HG03342 (cell line): ENCODE measurements around the gene TREX2.

Experiments used
- ATAC-seq: cut with Tn5 transposase; IDR thresholded peaks from one replicate; pipeline ENCODE4 v1.9.1; 2021; ENCODE audit warnings: mild to moderate bottlenecking, moderate library complexity; ENCODE audit not compliant: unreplicated experiment

TREX2 gene

DNA sequence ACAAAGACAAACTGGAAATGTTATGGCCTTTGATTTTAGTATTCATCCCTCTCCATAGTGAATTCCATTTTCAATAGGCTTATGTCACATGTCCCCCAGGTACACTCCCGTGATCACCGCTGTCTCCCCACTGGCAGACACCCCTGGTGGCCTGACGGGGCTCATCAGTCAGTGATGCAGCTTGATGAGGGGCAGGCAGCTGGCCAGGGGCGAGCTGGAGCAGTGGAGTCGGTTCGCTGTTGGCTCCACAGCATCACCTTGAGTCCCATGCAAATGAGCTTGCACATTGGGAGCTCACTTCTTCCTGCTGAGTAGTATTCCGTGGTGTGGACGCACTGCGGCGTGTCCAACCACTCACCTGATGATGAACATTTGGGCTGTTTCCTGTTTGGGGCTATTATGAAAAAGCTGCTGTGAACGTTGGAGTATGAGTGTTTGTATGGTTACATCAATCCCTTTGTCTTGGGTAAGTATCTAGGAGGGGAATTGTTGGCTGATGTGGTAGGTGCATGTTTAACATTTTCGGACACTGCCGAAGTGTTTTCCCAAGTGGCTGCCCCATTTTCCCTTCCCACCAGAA, 5.2 kb downstream of the TREX2 start:
- ATAC-seq = no peak

- ATAC-seq = no peak
These were observed 5.9 kb downstream of the TREX2 start for GRCh38 chrX:153439977-153440376.

DNA sequence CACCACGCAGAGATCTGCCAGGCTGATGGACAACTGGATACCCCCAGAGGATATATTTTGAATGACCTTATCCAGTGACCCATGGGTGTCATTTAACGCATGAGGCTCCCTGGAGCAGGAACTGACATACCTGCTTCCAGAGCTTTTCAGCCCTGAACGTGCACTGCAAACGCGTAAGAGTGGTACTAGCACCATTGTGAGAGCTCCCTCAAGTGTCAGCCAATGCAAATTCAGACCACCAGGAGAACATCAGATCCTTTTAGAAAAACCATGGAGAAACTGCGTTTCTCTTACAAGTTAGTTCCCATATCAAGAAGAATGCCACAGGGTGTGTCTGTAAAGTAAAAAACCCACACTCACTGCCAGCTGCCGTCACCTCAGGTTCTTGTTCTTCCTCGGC, 7.3 kb downstream of the TREX2 start:
- ATAC-seq = no peak

GRCh38 chrX:153435845-153436244, 10.0 kb downstream of the TREX2 start:
- no peak for ATAC-seq

- ATAC-seq = no peak
These were observed 11.1 kb downstream of the TREX2 start for GRCh38 chrX:153434801-153435200.

GRCh38 chrX:153433781-153434285, 12.0 kb downstream of the TREX2 start:
- ATAC-seq = no peak

DNA sequence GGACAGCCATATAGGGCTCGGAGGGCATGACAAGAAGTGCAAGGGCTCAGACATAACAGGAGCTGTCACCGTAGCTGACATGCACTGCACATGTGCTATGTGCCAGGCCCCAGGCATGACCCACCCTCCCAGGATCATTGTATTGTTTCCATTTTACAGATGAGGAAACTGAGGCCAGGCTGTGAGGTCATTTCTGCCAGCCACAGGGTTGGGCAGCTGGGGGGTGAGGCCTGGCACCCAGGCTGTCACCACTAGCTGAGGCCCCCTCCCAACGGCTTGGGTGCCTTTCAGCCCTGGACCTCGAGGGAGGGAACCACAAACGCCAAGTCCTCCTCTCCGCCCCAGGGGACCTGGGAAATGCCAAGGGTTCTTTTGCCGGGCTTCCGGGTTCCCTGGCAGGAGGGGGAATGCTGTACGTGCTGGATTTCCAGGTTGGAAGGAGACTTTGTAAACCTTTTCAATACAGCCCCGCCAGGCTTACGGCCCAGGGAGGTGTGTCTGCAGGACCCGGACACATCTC, 12.6 kb downstream of the TREX2 start:
- no peak for ATAC-seq

GRCh38 chrX:153430796-153431195, 15.1 kb downstream of the TREX2 start:
- no peak for ATAC-seq

- no peak for ATAC-seq
These were observed 19.7 kb downstream of the TREX2 start for GRCh38 chrX:153426204-153426603.

GRCh38 chrX:153423652-153424051, 22.2 kb downstream of the TREX2 start:
- ATAC-seq = no peak

DNA sequence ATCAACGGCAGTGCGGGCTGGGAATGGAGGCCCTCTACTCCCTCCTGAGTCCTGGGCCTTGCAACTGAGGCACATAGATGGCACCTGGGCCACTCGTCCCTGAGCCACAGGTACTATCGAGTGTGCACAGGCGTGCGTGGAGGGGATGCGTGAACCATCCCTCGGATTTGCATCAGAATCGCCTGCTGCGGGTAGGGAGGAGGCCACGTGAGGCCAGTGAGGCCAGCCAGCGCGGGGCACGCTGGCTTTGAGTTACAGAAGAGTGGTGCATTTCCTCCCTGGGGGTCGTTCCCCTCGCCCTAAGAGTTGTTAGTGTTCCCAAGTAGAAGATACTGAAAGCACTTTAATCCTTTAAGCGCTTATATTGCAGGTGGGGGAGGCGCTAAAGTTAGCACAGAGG, 24.0 kb downstream of the TREX2 start:
- ATAC-seq = no peak

GRCh38 chrX:153420851-153421599, 24.8 kb downstream of the TREX2 start:
- no peak for ATAC-seq

DNA sequence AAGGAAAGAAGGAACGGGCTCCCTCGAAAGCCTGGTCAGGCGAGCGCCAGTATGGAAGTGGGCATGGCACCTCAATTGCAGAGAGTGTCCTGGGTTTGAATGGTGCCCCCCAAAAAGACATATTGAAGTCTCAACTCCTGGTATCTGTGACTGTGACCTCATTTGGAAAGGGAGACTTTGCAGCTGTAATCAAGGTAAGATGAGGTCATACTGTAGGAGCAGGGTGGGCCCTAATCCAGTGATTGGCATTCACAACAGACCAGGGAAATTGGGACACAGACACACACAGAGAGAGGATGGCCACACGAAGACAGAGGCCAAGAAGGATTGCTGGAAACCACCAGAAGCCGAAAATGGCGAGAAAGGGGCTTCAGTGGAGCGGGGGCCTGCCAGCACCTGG, 28.2 kb downstream of the TREX2 start:
- ATAC-seq = no peak

GRCh38 chrX:153416781-153417450, 28.9 kb downstream of the TREX2 start:
- ATAC-seq = no peak

DNA sequence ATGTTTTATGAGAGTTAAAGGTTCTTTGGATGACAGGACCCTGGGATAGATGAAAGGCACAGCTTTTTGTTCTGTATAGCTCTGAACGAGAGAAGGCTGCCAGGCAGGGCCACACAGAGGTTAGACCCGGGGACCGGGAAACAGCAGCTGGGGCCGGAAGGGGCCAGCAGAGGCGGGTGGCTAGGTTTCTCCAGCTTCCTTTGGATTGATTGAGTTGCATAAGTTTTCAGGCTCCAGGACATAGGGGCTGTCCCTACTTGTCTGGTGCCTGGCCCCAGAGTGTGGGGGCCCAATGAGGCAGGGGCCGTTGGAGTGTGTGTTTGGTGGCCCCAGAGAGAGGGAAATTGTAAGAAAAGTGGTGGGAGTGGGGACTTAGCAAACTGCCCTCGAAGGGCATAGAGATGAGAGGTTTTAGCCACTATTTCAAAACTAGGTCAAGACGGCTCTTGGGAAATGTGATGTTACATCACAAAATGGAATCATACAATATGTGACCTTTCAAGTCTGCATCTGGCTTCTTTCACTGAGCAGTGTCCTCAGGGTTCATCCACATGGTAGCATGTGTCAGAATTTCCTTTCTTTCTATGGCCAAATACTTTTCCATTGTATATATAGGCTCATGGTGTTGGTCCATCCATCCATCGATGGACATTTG, 30.9 kb downstream of the TREX2 start:
- ATAC-seq = no peak

GRCh38 chrX:153413731-153414130, 32.1 kb downstream of the TREX2 start:
- no peak for ATAC-seq

- no peak for ATAC-seq
These were observed 32.8 kb downstream of the TREX2 start for GRCh38 chrX:153412746-153413720.

- no peak for ATAC-seq
These were observed 33.8 kb downstream of the TREX2 start for GRCh38 chrX:153411988-153412574.

DNA sequence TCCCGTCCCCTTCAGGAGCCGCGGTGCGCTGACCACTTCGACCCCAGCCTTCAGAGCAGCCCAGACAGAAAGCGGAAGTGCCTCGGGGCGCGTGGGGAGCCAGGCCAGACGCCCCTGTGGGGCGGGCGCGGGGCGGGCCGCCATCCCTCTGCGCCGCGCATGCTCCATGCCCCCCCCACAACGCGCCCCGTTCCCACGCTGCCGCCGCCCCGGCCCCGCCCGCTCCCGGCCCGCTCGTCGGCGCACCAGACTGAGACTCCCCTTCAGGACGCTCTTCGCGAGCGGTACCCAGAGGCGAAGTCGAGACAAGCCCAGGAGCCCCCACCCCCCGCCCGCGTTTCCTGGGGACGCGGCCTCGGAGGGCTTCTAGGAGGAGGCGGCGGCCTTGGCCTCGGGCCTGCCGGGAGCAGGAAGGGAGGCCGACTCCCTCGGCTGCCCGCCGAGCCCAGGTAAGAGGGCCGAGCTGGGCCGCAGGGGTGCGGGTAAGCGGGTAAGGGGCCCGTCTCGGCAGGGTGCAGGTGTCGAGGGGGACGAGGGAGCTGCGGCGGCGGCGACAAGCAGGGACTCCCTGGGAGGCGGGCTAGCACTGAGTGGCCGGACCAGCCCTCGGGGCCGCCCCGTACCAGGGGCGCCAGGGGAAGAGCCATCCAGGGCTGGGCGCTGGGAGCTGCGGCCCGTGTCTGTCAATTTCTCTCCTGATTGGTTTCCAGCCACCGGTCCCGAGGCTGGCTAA, 34.4 kb downstream of the TREX2 start, which contains the start of gene ZFP92:
Gene ZFP92 (plus strand): TSS at position 218 of the 733 bp plus-strand sequence. CDS start 6,851 bp downstream, outside the sequence.
- peak; percentile 60 for ATAC-seq
